ENCODE measurements around the gene OR51V1. TPM values are rescaled to one million over a fixed set of nuclear protein-coding genes. Genes with fewer than 3 reads are reported as not detected.

Gene OR51V1
- total and polyA plus RNA-seq, 2 donors (not counting 1 experiment from before 2014, with no cell fraction given), result not detected

DNA sequence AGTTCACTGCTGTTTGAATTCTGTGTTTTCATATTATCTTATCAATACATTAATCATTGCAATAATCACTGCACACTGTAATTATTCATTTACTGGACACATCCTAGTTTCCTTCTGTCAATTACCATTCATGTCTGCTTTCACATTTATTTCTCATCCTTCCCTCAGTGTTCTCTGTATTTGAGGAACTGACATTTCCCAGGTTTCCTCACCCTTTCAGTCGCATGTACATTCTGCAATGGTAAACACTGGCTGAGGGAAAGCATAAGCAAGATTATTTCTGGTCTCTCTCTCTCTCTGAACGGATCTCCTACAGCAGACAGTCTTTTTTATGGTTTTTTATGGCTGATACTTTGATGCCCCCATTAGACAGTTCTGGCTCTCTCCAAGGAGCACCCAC, 38.0 kb upstream of the OR51V1 start:
- H3K4me3 Mint-ChIP-seq, result no peak overlapping the region
- Histone ChIP-seq H2AFZ (ENCODE audit: insufficient read depth, low read depth, low read length, poor library complexity, severe bottlenecking) (no peak overlapping the region), H3K36me3 (replicated peaks in 1 of 2; ENCODE audit: control extremely low read depth in 1 of 2, control insufficient read depth in 1 of 2, extremely low read depth in 1 of 2, insufficient read depth in 2 of 2, low read length in 1 of 2) (no peaks in the 10 kb centered on the region), H3K79me2 (ENCODE audit: control insufficient read depth, insufficient read depth, low read length) (no peaks in the 10 kb centered on the region), H3K27ac (ENCODE audit: low read length in 2 of 2) (no peak overlapping the region), H3K4me2 (replicated peaks; ENCODE audit: low read depth, low read length, poor library complexity, severe bottlenecking) (no peak overlapping the region), H3K27me3 (replicated peaks in 1 of 4; ENCODE audit: control extremely low read depth in 1 of 4, control insufficient read depth in 3 of 4, insufficient read depth in 4 of 4, low read length in 3 of 4) (no peaks in the 10 kb centered on the region), H4K20me1 (ENCODE audit: control insufficient read depth, insufficient read depth, low read length, poor library complexity, severe bottlenecking) (no peaks in the 10 kb centered on the region), H3K4me1 (ENCODE audit: control insufficient read depth in 2 of 2, insufficient read depth in 2 of 2, low read length in 2 of 2) (no peaks in the 10 kb centered on the region), H3K9me3 (ENCODE audit: control extremely low read depth in 1 of 3, control insufficient read depth in 2 of 3, insufficient read depth in 1 of 3, low read length in 2 of 3) (no peaks in the 10 kb centered on the region), H3K9ac (ENCODE audit: low read length) (no peak overlapping the region), H3K4me3 (ENCODE audit: control extremely low read depth in 1 of 5, extremely low read depth in 1 of 5, insufficient read depth in 1 of 5, low read depth in 2 of 5, low read length in 4 of 5) (no peak overlapping the region)
- H3K27me3 Mint-ChIP-seq, result peaks cover 6% of the 10 kb centered on the region
- ChIA-PET CTCF (no interaction called here), POLR2A (no interaction called here)
- no peak for ATAC-seq (ENCODE audit: low read depth)
- intact Hi-C loops (cut with micrococcal nuclease), result no loop called here
- no peak overlapping the region for H3K27ac Mint-ChIP-seq
- TF ChIP-seq, protein P1, sequence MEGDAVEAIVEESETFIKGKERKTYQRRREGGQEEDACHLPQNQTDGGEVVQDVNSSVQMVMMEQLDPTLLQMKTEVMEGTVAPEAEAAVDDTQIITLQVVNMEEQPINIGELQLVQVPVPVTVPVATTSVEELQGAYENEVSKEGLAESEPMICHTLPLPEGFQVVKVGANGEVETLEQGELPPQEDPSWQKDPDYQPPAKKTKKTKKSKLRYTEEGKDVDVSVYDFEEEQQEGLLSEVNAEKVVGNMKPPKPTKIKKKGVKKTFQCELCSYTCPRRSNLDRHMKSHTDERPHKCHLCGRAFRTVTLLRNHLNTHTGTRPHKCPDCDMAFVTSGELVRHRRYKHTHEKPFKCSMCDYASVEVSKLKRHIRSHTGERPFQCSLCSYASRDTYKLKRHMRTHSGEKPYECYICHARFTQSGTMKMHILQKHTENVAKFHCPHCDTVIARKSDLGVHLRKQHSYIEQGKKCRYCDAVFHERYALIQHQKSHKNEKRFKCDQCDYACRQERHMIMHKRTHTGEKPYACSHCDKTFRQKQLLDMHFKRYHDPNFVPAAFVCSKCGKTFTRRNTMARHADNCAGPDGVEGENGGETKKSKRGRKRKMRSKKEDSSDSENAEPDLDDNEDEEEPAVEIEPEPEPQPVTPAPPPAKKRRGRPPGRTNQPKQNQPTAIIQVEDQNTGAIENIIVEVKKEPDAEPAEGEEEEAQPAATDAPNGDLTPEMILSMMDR (IDR thresholded peaks at IDR 0.05), result no peak
- TF ChIP-seq EZH2 (IDR thresholded peaks at IDR 0.05; ENCODE audit: borderline replicate concordance, insufficient read depth, low read depth, low read length, poor library complexity, severe bottlenecking), result no peak
- H3K4me1 Mint-ChIP-seq, result peaks cover 6% of the 10 kb centered on the region
- no CpG with 5 or more reads among the region's 2 CpGs for WGBS (ENCODE audit: insufficient coverage)
- no peaks in the 10 kb centered on the region for H3K9me3 Mint-ChIP-seq (ENCODE audit: insufficient read depth)
- DNase-seq, result no peak

GRCh38 chr11:5237420-5237819, 36.9 kb upstream of the OR51V1 start:
- no peak overlapping the region for H3K27ac Mint-ChIP-seq
- H2AFZ ChIP-seq (ENCODE audit: insufficient read depth, low read depth, low read length, poor library complexity, severe bottlenecking), result no peak overlapping the region
- H3K4me2 ChIP-seq (replicated peaks; ENCODE audit: low read depth, low read length, poor library complexity, severe bottlenecking), result no peak overlapping the region
- no peak overlapping the region for H3K9ac ChIP-seq (ENCODE audit: low read length)
- ChIA-PET POLR2A (no interaction called here), CTCF (no interaction called here)
- H3K4me3 Mint-ChIP-seq, result no peak overlapping the region
- intact Hi-C loops (cut with micrococcal nuclease), result no loop called here
- no peaks in the 10 kb centered on the region for H4K20me1 ChIP-seq (ENCODE audit: control insufficient read depth, insufficient read depth, low read length, poor library complexity, severe bottlenecking)
- H3K79me2 ChIP-seq (ENCODE audit: control insufficient read depth, insufficient read depth, low read length), result no peaks in the 10 kb centered on the region
- H3K27me3 Mint-ChIP-seq, result peaks cover 6% of the 10 kb centered on the region
- H3K36me3 ChIP-seq (replicated peaks in 1 of 2; ENCODE audit: control extremely low read depth in 1 of 2, control insufficient read depth in 1 of 2, extremely low read depth in 1 of 2, insufficient read depth in 2 of 2, low read length in 1 of 2), result no peaks in the 10 kb centered on the region
- H3K9me3 ChIP-seq (ENCODE audit: control extremely low read depth in 1 of 3, control insufficient read depth in 2 of 3, insufficient read depth in 1 of 3, low read length in 2 of 3), result no peaks in the 10 kb centered on the region
- no peak overlapping the region for H3K4me3 ChIP-seq (ENCODE audit: control extremely low read depth in 1 of 5, extremely low read depth in 1 of 5, insufficient read depth in 1 of 5, low read depth in 2 of 5, low read length in 4 of 5)
- DNase-seq (no peak), ATAC-seq (ENCODE audit: low read depth) (no peak)
- H3K27ac ChIP-seq (ENCODE audit: low read length in 2 of 2), result no peak overlapping the region
- peaks cover 6% of the 10 kb centered on the region for H3K4me1 Mint-ChIP-seq
- WGBS (ENCODE audit: insufficient coverage), result 100% methylated on average over 2 of the region's 2 CpGs
- TF ChIP-seq, protein P1 (IDR thresholded peaks at IDR 0.05), result no peak
- TF ChIP-seq EZH2 (IDR thresholded peaks at IDR 0.05; ENCODE audit: borderline replicate concordance, insufficient read depth, low read depth, low read length, poor library complexity, severe bottlenecking), result no peak
- no peaks in the 10 kb centered on the region for H3K4me1 ChIP-seq (ENCODE audit: control insufficient read depth in 2 of 2, insufficient read depth in 2 of 2, low read length in 2 of 2)
- no peaks in the 10 kb centered on the region for H3K27me3 ChIP-seq (replicated peaks in 1 of 4; ENCODE audit: control extremely low read depth in 1 of 4, control insufficient read depth in 3 of 4, insufficient read depth in 4 of 4, low read length in 3 of 4)
- H3K9me3 Mint-ChIP-seq (ENCODE audit: insufficient read depth), result no peaks in the 10 kb centered on the region

Measured in B cell (primary cell).